Omental fat pad (tissue), 4 donors: ENCODE measurements around the gene KLHL22. TPM values are rescaled to one million over a fixed set of nuclear protein-coding genes. Genes with fewer than 3 reads are reported as not detected.

ENCODE experiments used
- ATAC-seq: fragments of 150-250 bp; one replicate; pipeline ENCODE4 v1.9.1; 2016; ENCODE audit warnings: mild to moderate bottlenecking, moderate library complexity; ENCODE audit not compliant: low FRiP score
- DNase-seq: peaks from one replicate; pipeline ENCODE4 v3.0.0-alpha.2; 2019; ENCODE audit warnings: low spot score
- total RNA-seq, 4 donors: library from RNA; depleted of rRNA; stranded (reverse); fragments of >200 nt; gene quantifications; one replicate each; pipeline ENCODE4 v1.1.0, GENCODE V29; 2016
- TF ChIP-seq, protein P1 (sequence below), 3 donors: fragments of 450-650 bp; IDR thresholded peaks; one replicate each; pipeline ENCODE4 v1.5.1; 2016 to 2017; ENCODE audit warnings: antibody characterized with exemption in 3 of 3, mild to moderate bottlenecking in 3 of 3, moderate library complexity in 2 of 3

Gene KLHL22
- total RNA-seq, 4 donors from 2014 or later: 19.8 to 45.0 (median 32.9) TPM

DNA sequence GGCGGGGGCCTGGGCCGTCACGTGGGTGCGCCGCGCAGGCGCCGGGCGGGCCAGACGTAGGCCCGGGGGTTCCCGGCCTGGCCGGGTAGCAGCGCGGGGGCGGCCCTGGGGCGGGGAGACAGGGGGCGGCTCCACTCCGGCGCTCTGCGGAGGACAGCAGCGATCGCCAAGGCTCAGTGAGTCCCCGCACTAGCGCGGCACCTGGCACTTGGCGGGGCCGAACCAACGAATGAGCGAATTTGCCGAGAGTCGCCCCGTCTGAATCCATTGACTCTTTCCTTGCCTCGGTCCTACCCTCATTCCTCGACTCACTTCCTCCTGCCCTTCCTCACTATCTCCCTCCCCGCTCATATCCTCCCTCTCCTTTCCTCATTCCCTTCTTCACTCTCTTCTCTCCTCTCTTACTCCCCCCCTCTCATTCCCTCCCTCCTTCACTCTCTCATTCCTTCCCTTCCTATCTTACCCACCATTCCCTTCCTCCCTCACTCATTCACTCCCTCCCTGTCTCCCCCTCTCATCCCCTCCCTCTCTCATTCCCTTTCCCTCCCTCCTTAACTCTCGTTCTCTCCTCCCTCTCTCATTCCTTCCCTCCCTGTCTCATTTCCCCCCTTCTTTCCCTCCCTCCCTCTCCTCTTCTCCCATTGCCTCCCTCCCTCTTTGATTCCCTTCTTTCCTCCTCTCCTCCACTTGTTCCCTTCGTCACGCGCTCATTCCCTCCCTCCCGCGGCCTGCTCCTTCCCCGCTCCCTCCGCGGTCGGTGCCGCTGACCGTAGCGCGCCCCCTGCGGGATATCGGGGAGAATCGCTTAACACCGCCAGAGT lies 476 bp upstream of the KLHL22 start:
- DNase-seq (peak; percentile 57), ATAC-seq (peak; percentile 96)
- TF ChIP-seq, protein P1, sequence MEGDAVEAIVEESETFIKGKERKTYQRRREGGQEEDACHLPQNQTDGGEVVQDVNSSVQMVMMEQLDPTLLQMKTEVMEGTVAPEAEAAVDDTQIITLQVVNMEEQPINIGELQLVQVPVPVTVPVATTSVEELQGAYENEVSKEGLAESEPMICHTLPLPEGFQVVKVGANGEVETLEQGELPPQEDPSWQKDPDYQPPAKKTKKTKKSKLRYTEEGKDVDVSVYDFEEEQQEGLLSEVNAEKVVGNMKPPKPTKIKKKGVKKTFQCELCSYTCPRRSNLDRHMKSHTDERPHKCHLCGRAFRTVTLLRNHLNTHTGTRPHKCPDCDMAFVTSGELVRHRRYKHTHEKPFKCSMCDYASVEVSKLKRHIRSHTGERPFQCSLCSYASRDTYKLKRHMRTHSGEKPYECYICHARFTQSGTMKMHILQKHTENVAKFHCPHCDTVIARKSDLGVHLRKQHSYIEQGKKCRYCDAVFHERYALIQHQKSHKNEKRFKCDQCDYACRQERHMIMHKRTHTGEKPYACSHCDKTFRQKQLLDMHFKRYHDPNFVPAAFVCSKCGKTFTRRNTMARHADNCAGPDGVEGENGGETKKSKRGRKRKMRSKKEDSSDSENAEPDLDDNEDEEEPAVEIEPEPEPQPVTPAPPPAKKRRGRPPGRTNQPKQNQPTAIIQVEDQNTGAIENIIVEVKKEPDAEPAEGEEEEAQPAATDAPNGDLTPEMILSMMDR (IDR thresholded peaks at IDR 0.05): peak in 2 of 3 donors; percentile 25 to 47

- TF ChIP-seq, protein P1 (IDR thresholded peaks at IDR 0.05): no peak
- no peak for ATAC-seq
- no peak for DNase-seq
These were observed 4.2 kb downstream of the KLHL22 start for GRCh38 chr22:20491346-20491745.

DNA sequence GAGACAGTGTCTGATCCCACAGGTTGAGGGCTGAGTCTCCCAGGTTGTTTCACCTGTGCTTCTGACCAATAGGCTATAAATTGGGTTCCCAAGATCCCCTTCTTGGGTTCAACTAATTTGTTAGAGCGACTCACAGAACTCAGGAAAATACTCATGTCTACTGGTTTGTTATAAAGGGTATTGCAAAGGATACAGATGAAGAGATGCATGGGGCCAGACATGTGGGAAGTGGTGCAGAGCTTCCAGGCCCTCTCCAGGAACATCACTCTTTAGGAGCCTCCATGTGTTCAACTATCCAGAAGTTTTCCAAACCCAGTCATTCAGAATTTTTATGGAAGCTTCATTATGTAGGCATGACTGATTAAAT lies 4.7 kb downstream of the KLHL22 start:
- TF ChIP-seq, protein P1 (IDR thresholded peaks at IDR 0.05): no peak
- DNase-seq (no peak), ATAC-seq (no peak)

- TF ChIP-seq, protein P1 (IDR thresholded peaks at IDR 0.05): no peak
- no peak for ATAC-seq
These were observed 5.2 kb downstream of the KLHL22 start for GRCh38 chr22:20490183-20490940.

DNA sequence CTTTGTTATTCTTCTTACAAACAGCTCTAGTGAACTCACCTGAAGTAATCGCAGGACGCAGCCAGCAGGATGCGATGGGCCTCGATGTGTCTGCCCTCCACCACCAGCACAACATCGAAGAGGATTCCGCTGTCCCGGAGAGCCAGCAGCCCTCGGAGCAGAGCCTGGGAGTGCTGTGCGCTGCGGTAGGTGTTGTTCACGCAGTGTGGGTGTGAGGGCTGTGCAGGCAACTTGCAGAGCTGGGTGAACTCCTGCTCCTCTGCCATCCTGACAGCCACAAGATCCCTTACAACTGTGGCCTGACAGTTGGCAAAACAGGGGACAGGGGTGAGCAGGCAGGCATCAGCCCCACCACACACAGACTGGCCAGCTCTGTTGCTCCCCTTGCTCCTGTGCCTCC lies 6.6 kb downstream of the KLHL22 start:
- TF ChIP-seq, protein P1 (IDR thresholded peaks at IDR 0.05): no peak
- DNase-seq (no peak), ATAC-seq (no peak)

More at GRCh38 chr22:20490183-20490940, 5.2 kb downstream of the KLHL22 start:
- no peak for DNase-seq

GRCh38 chr22:20487715-20488114 lies 7.9 kb downstream of the KLHL22 start:
- TF ChIP-seq, protein P1 (IDR thresholded peaks at IDR 0.05): no peak
- DNase-seq (no peak), ATAC-seq (no peak)
